Keratinocyte (primary cell): ENCODE data around the gene MIB2. TPM values are rescaled to one million over a fixed set of nuclear protein-coding genes. Genes with fewer than 3 reads are reported as not detected.

Source experiments
- DNase-seq: peaks from one replicate; pipeline ENCODE4 v3.0.0-alpha.2; 2011; ENCODE audit warnings: low read depth, missing footprints, low spot score
- FAIRE-seq: peaks from 2 replicates; lab custom pipeline; 2011; peaks lifted over from hg19 to GRCh38; lab: Jason Lieb, UNC
- H2AFZ ChIP-seq: 2 replicates; pipeline ENCODE4 v1.6.0; 2012; ENCODE audit warnings: low read length, control low read depth, inconsistent platforms; ENCODE audit not compliant: control insufficient read depth
- H3K27ac ChIP-seq: 2 replicates; pipeline ENCODE4 v1.5.1; 2011; ENCODE audit warnings: low read length; ENCODE audit not compliant: control insufficient read depth, insufficient read depth
- H3K27me3 ChIP-seq: 3 replicates; pipeline ENCODE4 v1.6.0; 2011; ENCODE audit warnings: low read length; ENCODE audit not compliant: control insufficient read depth, insufficient read depth; ENCODE audit errors: extremely low read depth
- H3K36me3 ChIP-seq, 2 experiments: 2 replicates in 1 of 2; 3 replicates in 1 of 2; pipeline ENCODE4 v1.5.1; 2011; ENCODE audit warnings: low read length in 2 of 2, mild to moderate bottlenecking in 1 of 2; ENCODE audit not compliant: control insufficient read depth in 2 of 2, insufficient read depth in 2 of 2; ENCODE audit errors: extremely low read depth in 1 of 2
- H3K4me1 ChIP-seq: 3 replicates; pipeline ENCODE4 v1.5.1; 2011; ENCODE audit warnings: low read length; ENCODE audit not compliant: control insufficient read depth, insufficient read depth; ENCODE audit errors: extremely low read depth
- H3K4me2 ChIP-seq: 3 replicates; pipeline ENCODE4 v1.6.0; 2011; ENCODE audit warnings: low read depth, low read length; ENCODE audit not compliant: control insufficient read depth, insufficient read depth; ENCODE audit errors: extremely low read depth
- H3K4me3 ChIP-seq, 3 experiments: fragments of 200-600 bp in 1 of 3; sonication (generic) in 1 of 3; 2 replicates in 2 of 3; 3 replicates in 1 of 3; pipeline ENCODE4 v1.5.1; 2011 to 2016; ENCODE audit warnings: low read length in 3 of 3, mild to moderate bottlenecking in 3 of 3, control low read depth in 2 of 3, inconsistent platforms in 1 of 3, low read depth in 1 of 3, mixed read lengths in 1 of 3, mixed run types in 1 of 3, moderate library complexity in 1 of 3; ENCODE audit not compliant: control insufficient read depth in 2 of 3, insufficient read depth in 2 of 3; ENCODE audit errors: extremely low read depth in 1 of 3
- H3K79me2 ChIP-seq: 2 replicates; pipeline ENCODE4 v1.6.0; 2012; ENCODE audit warnings: low read length; ENCODE audit not compliant: control insufficient read depth, insufficient read depth
- H3K9ac ChIP-seq: 3 replicates; pipeline ENCODE4 v1.6.0; 2011; ENCODE audit warnings: low read length; ENCODE audit not compliant: control insufficient read depth, insufficient read depth; ENCODE audit errors: extremely low read depth
- H3K9me1 ChIP-seq: 3 replicates; pipeline ENCODE4 v1.6.0; 2011; ENCODE audit warnings: low read length; ENCODE audit not compliant: control insufficient read depth, insufficient read depth; ENCODE audit errors: extremely low read depth
- H3K9me3 ChIP-seq: 2 replicates; pipeline ENCODE4 v1.5.1; 2012; ENCODE audit warnings: low read depth, low read length; ENCODE audit not compliant: control insufficient read depth
- H4K20me1 ChIP-seq: 3 replicates; pipeline ENCODE4 v1.6.0; 2011; ENCODE audit warnings: low read length; ENCODE audit not compliant: control insufficient read depth, insufficient read depth; ENCODE audit errors: extremely low read depth
- EZH2 ChIP-seq: IDR thresholded peaks from one replicate; pipeline ENCODE4 v1.6.1; 2012; ENCODE audit warnings: inconsistent platforms, mild to moderate bottlenecking, low read length, moderate library complexity
- dilution Hi-C: fragments of 300-500 bp; cut with MboI; formaldehyde crosslinking; loops from one replicate; pipeline ENCODE4 v1.7.0; 2020; ENCODE audit warnings: low sequenced_read_pairs; ENCODE audit not compliant: extremely low pct_ligation_motif_present
- polyA plus RNA-seq, 5 experiments: library from polyadenylated mRNA; depleted of rRNA in 3 of 5; stranded (reverse) in 3 of 5; stranded (forward) in 1 of 5; unstranded in 1 of 5; fragments of >200 nt; gene quantifications; 1 replicate in 1 of 5; 2 replicates in 3 of 5; 3 replicates in 1 of 5; pipeline versions ENCODE4 v1.2.1 to v1.2.3, GENCODE V29; 2011 to 2012; ENCODE audit warnings: missing spikeins in 2 of 5, low read depth in 1 of 5, low replicate concordance in 1 of 5
- TF ChIP-seq, protein P1 (sequence below), 3 experiments: IDR thresholded peaks in 1 of 3; conservative IDR thresholded peaks in 1 of 3; optimal IDR thresholded peaks in 1 of 3; 2 replicates in 2 of 3; 3 replicates in 1 of 3; pipeline versions ENCODE3 to v1.5.1; 2011; ENCODE audit warnings: low read length in 3 of 3, mild to moderate bottlenecking in 3 of 3, moderate library complexity in 2 of 3, control low read depth in 1 of 3, inconsistent platforms in 1 of 3; ENCODE audit not compliant: insufficient read depth in 2 of 3; ENCODE audit errors: extremely low read depth in 1 of 3

Gene MIB2
- polyA plus RNA-seq, 1 donor (not counting 4 experiments of a cell fraction or from before 2014, with no cell fraction given), result 13.9 TPM

DNA sequence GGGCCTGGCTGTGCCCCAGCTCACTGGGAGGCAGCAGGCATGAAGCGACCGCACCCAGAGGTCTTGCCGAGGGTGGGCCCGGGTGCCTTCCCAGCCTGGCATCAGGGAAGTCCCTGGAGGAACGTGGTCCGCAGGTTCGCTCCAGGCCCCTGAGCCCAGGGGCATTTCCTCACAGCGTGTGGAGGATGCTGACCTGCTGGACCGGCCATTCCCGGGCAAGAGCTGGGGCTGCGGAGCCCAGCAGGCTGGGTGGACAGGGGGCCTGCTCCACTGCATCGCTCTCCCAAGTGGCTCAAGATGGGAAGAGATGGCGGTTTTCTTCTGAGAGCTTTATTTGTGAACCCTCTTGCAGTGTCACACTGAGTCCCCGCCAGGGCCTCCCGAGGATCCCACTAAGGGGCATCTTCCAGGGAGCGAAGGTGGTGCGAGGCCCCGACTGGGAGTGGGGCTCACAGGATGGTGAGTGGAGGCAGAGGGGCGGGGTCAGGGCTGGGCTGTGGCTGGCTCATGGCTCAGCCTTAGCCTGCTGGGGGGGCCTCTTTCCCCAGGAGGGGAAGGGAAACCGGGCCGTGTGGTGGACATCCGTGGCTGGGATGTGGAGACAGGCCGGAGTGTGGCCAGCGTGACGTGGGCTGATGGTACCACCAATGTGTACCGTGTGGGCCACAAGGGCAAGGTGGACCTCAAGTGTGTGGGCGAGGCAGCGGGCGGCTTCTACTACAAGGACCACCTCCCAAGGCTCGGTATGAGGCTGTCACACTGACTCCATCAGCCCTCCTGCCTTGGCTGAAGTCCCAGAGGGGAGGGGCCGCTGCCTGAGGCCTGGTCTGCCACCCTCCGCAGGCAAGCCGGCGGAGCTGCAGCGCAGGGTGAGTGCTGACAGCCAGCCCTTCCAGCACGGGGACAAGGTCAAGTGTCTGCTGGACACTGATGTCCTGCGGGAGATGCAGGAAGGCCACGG is 9.4 kb downstream of the MIB2 start:
- Histone ChIP-seq H3K4me1 (peaks cover 18% of the 10 kb centered on the region), H3K4me3 (no peak overlapping the region), H3K9ac (no peak overlapping the region), H3K27me3 (no peaks in the 10 kb centered on the region), H3K79me2 (no peaks in the 10 kb centered on the region), H4K20me1 (no peaks in the 10 kb centered on the region), H3K4me2 (no peak overlapping the region), H3K9me1 (no peaks in the 10 kb centered on the region), H2AFZ (no peak overlapping the region), H3K36me3 (no peaks in the 10 kb centered on the region), H3K27ac (no peak overlapping the region), H3K9me3 (no peaks in the 10 kb centered on the region)
- DNase-seq (no peak), FAIRE-seq (no peak)
- dilution Hi-C loops, result no loop called here
- TF ChIP-seq, protein P1, sequence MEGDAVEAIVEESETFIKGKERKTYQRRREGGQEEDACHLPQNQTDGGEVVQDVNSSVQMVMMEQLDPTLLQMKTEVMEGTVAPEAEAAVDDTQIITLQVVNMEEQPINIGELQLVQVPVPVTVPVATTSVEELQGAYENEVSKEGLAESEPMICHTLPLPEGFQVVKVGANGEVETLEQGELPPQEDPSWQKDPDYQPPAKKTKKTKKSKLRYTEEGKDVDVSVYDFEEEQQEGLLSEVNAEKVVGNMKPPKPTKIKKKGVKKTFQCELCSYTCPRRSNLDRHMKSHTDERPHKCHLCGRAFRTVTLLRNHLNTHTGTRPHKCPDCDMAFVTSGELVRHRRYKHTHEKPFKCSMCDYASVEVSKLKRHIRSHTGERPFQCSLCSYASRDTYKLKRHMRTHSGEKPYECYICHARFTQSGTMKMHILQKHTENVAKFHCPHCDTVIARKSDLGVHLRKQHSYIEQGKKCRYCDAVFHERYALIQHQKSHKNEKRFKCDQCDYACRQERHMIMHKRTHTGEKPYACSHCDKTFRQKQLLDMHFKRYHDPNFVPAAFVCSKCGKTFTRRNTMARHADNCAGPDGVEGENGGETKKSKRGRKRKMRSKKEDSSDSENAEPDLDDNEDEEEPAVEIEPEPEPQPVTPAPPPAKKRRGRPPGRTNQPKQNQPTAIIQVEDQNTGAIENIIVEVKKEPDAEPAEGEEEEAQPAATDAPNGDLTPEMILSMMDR (optimal IDR thresholded peaks at IDR 0.05 in 1 of 3, IDR thresholded peaks at IDR 0.05 in 1 of 3, conservative IDR thresholded peaks at IDR 0.05 in 1 of 3; ENCODE audit: extremely low read depth in 1 of 3, insufficient read depth in 2 of 3, low read length in 3 of 3), result no peak
- TF ChIP-seq EZH2, result no peak

DNA sequence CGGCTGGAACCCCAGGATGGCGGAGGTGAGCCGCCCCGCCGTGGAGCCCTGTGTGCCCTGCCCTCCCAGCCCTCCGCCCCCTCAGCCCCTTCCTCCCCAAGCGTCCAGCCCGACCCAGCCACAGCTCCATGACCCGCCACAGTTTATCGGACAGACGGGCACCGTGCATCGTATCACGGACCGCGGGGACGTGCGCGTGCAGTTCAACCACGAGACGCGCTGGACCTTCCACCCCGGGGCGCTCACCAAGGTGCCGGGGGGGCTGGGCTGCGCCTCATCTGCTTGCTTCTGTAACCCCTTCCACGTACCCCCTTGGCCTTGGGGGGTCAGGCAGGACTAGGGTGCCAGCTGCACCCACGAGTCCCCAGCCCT is 10.1 kb downstream of the MIB2 start:
- H3K79me2 ChIP-seq, result no peaks in the 10 kb centered on the region
- FAIRE-seq, result no peak
- H3K4me3 ChIP-seq, result no peak overlapping the region
- H3K36me3 ChIP-seq, result no peaks in the 10 kb centered on the region
- H3K9me3 ChIP-seq, result no peaks in the 10 kb centered on the region
- H3K27me3 ChIP-seq, result no peaks in the 10 kb centered on the region
- H4K20me1 ChIP-seq, result no peaks in the 10 kb centered on the region
- DNase-seq, result no peak
- no peak overlapping the region for H2AFZ ChIP-seq
- H3K27ac ChIP-seq, result no peak overlapping the region
- TF ChIP-seq EZH2, result no peak
- TF ChIP-seq, protein P1 (optimal IDR thresholded peaks at IDR 0.05 in 1 of 3, IDR thresholded peaks at IDR 0.05 in 1 of 3, conservative IDR thresholded peaks at IDR 0.05 in 1 of 3; ENCODE audit: extremely low read depth in 1 of 3, insufficient read depth in 2 of 3, low read length in 3 of 3), result no peak
- peaks cover 18% of the 10 kb centered on the region for H3K4me1 ChIP-seq
- no peaks in the 10 kb centered on the region for H3K9me1 ChIP-seq
- H3K4me2 ChIP-seq, result no peak overlapping the region
- H3K9ac ChIP-seq, result no peak overlapping the region
- dilution Hi-C loops, result no loop called here
